HG03039 (cell line): Measurements from ENCODE around the gene CHMP4B.

Experiments used
- ATAC-seq: cut with Tn5 transposase; IDR thresholded peaks from one replicate; pipeline ENCODE4 v1.9.1; 2021; ENCODE audit warnings: mild to moderate bottlenecking, moderate library complexity; ENCODE audit not compliant: unreplicated experiment

CHMP4B gene

DNA sequence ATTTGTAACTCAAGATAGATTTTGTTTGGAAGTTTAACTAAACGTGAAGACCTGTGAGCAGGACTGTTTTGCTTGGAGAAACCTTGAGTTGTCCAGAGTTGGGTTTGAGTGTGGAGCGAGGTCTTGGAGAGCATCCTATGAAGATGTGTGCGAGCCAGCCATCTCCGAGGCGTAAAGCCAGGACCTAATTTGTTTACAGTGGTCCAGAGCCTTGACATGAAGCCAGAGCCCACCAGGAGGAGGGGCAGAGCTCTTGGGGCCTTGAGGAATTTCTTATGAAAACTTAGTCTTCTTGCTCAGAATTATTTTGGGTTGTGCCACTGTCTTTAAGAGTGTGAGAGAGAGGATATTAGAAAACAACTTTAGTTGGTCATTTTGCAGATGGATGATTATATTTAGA, 6.3 kb downstream of the CHMP4B start:
- no peak for ATAC-seq

DNA sequence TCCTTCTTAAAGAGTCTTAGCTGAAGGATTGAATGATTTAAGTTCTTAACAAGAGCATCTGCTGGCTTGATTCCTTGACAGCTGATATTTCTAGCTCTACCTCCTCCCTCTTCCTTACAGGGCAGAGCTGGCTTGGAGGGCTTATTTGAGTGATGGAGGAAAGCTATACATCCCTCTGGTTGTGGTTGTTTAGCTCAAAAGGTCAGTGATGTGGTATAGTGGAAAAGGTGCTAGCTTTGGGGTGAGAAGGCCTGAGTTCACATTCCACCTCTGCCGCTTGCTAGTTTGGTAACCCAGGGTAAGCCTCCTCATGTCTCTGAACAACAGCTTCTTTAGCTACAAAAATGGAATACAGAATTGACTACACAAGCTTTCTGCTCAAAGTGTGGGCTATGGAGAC, 8.3 kb downstream of the CHMP4B start:
- ATAC-seq, result no peak

- ATAC-seq, result no peak
Measured at GRCh38 chr20:33820362-33820761, 9.2 kb downstream of the CHMP4B start.

- no peak for ATAC-seq
Measured at GRCh38 chr20:33821270-33821836, 10.2 kb downstream of the CHMP4B start.

- no peak for ATAC-seq
Measured at GRCh38 chr20:33822423-33822822, 11.3 kb downstream of the CHMP4B start.

- no peak for ATAC-seq
Measured at GRCh38 chr20:33822991-33823390, 11.8 kb downstream of the CHMP4B start.

GRCh38 chr20:33824852-33825251, 13.7 kb downstream of the CHMP4B start:
- no peak for ATAC-seq

DNA sequence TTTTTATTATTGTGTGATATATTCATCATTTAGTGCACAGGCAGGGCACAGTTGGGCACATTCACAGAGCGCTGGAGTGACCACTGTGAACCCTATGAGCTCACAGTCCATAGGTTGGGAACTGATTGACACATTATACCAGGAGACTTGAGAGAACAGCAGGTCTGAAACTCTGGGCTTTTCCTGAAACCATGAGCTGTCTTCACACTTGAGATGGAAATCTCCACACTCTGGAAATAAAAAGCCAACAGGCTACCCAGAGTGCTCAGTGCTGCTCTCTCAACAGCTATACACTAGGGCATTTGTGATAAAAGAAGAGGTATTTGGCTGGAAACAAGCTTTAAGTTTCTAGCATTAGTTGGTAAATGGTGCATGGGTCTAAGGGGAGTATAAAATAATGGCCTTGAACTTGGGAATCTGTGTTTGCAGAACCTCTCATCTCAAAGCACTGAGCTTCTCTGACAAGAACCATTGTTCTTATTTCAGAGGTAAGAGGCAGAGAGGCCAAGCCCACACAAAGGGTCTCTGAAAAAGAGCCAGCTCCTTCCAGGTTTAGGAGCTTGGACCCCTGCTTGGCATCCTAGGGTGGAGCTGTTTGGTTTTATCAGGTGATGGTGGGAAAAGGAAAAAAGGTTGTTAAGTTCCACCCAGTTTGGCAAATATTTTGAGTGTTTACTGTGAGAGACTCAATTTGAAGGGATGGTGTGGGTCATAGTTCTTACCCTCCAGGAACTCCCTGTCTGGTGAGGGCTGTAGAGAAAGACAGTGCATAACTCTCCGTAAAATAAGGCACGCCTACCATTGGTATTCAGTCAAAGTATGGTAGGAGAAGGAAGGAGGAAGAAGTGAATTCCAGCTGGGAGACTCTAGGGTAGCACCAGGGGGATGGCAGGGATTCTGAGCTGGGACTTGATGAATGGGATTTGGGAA, 14.5 kb downstream of the CHMP4B start:
- no peak for ATAC-seq

- ATAC-seq, result no peak
Measured at GRCh38 chr20:33826270-33826897, 15.2 kb downstream of the CHMP4B start.

DNA sequence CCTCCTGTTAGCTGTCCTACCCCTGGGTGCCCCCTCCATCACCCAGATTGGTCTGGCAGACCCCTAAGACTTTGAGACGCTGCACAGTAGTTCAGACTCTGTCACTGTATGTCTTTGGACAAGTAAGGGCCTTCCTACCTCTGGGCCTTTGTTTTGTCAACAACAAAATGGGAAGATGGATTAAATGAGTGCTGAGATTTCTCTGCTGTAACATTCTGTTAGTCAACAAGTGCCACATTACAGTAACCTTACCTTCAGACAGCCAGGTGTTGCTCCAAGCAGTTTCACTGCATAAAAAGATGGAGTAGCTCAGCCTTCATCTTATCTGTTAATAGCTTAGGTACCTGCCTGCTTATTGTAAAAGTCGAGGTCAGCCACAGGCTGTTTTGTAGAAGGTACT, 16.0 kb downstream of the CHMP4B start:
- ATAC-seq, result no peak

GRCh38 chr20:33827634-33828325, 16.6 kb downstream of the CHMP4B start:
- no peak for ATAC-seq

DNA sequence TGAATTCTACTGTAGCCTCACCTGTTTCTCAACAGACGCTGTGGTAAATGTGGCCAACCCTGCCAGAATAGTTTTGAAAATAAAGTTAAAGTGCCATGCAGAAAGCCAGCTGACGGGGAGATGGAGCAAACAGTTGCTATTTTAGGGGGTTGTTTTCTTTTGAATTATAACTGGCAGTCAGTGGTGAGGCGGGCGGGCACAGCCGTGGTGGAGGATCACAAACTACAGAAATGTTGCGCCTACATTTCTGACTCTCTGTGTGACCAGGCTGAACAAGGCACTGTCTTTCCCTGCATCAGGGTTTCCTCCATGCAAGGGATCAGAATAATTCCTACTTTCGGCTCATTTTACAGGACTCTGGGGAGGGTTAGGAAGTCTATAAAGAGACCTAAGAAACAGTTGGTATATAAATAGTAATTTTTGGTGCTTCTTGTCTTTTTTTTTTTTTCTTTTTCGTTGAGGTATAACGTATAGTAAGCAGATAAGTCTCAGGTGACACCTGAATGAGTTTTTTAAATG, 17.2 kb downstream of the CHMP4B start:
- ATAC-seq, result no peak

GRCh38 chr20:33828967-33829560, 17.9 kb downstream of the CHMP4B start:
- ATAC-seq, result no peak

DNA sequence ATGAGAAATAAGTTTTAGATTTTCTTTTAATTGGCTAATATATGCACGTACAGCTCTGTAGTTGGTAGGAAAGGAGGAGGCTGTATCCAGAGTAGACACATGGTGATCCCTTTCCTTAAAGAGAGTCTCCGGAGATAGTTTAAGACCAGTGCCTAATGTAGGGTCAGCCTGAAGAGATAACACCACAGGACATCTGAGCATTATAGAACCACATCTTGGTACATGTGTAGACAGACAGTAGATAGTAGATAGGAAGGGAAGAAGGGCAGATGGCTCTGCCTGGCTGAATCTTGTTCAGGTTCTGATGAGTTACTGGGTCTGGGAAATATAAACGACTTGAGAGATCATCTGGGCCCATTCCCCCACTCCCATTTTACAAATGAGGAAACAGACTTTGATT, 18.5 kb downstream of the CHMP4B start:
- ATAC-seq, result no peak

- no peak for ATAC-seq
Measured at GRCh38 chr20:33830371-33830770, 19.2 kb downstream of the CHMP4B start.

DNA sequence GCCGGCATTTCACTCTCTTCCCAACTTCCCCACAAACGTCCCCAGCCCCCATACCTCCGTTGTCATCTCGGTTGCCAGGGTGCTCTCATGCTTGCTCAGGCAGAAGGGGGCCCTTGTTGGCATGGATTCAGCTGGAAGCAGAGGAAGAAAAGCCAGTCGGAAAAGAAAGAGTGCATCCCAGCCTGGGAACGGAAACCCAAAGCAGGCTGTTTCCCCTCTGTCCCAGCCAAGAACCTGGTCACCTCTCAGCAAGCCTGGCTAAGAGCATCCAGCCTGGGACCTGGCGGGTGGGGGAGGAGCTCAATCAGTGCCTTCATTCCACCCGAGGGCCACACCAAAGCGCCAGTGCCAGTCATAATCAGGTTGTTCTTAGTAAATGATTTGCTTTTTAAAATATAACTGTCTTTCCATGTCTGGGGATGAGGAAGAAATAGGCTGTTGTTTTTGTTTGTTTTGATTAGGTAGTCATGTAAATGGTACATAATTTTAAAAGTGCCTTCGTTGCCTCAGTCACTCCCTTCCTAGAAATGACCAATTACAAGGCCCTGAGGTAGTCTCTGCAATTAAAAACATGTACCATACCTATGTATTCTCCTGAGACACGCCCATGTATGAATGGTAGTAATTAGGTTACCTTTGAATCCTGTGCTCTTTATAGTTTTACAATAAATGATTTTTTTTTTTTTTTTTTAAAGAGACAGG, 21.1 kb downstream of the CHMP4B start:
- ATAC-seq, result no peak

DNA sequence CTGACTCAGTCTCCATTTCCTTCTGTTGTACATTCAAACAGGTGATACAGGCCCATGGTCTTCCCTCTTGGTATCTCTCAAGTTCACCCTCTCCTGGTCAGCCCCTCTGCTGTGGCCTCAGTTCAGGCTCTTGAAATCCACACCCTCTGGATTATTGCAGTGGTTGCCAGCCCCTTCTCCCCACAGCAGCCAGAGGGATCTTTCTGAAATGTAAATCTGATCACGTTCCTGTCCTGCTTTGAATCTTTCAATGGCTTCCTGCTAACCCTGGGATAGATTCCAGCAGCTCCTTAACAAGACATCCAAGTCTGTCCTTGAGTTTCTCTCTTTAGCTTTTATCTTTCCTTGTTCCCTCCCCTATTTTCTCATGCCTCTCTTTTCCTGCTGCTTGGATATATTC, 22.2 kb downstream of the CHMP4B start:
- ATAC-seq, result no peak

DNA sequence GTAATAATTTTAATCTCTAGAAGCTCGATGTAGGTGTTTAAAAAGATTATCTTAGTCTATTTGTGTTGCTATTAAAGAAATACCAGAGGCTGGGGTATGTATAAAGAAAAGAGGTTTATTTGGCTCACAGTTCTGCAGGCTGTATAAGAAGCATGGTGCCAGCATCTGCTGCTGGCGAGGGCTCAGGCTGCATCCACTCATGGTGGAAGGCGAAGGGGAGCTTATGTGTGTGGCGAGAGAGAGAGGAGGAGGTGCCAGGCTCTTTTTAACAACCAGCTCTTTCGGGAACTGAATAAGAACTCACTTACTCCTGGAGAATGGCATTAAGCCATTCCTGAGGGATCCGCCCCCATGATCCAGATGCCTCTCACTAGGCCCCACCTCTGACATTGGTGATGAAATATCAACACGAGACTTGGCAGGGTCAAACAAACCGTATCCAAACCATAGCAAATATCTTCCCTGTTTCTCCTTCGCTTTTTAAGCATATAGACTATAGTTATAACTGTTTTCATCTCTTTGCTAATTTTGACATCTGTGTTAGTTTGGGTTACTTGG, 24.5 kb downstream of the CHMP4B start:
- no peak for ATAC-seq

DNA sequence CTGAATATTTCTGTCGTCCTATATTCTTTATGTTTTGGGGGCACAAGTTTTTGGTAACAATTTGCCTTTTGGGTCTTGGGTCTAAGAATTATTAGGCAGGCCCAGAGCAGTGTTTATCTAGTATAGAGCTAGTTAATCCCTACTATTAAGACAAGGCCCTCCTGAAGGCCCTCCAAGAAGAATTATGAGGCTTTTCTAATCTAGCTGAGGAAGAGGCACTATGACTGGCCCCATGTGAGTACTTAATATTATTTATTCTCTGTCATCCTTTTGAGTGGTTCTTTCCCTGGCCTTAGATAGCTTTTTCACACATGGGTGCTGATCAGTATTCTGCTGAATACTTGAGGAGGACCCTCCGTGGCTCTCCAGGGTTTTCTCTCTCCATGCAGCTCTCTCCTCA, 25.1 kb downstream of the CHMP4B start:
- ATAC-seq, result no peak
